ENCODE data around the gene BAG3. TPM values are rescaled to one million over a fixed set of nuclear protein-coding genes. Genes with fewer than 3 reads are reported as not detected.

The BAG3 gene
- total RNA-seq, 1 experiment from 2014 or later: 57.0 TPM

- ChIA-PET CTCF (no interaction called here), POLR2A (no interaction called here), RAD21 (ENCODE audit: low non-redundant PET in 1 of 2, low total read pairs in 2 of 2, uncharacterized antibody in 2 of 2, unreplicated experiment in 2 of 2) (no interaction called here)
- H3K79me2 ChIP-seq (ENCODE audit: insufficient read depth, low read length): peaks cover 76% of the 10 kb centered on the region
- peaks cover 37 to 71% of the 10 kb centered on the region in 2 experiments for H3K4me1 ChIP-seq (ENCODE audit: control insufficient read depth in 1 of 2, insufficient read depth in 2 of 2, low read length in 2 of 2)
- TF ChIP-seq EZH2 (IDR thresholded peaks at IDR 0.05): no peak
- no peak for TF ChIP-seq ZNF274 (IDR thresholded peaks at IDR 0.05; ENCODE audit: low read depth, low read length)
- no TSS peak for BruUV-seq (replicated peaks)
- H4K20me1 ChIP-seq (ENCODE audit: insufficient read depth): peaks cover 6% of the 10 kb centered on the region; the same call in 1 of the 2 replicates
- peaks cover 10 to 30% of the 10 kb centered on the region in 2 experiments; a peak in 3 of 4 replicates for H3K36me3 ChIP-seq (ENCODE audit: control insufficient read depth in 1 of 2, insufficient read depth in 2 of 2, low read length in 2 of 2)
- H2AFZ ChIP-seq (ENCODE audit: low read depth, low read length, poor library complexity, severe bottlenecking): no peak overlapping the region
- DNase-seq (ENCODE audit: low read depth, low spot score) (no peak), ATAC-seq (no peak)
- H3K9ac ChIP-seq (ENCODE audit: low read length): no peak overlapping the region
- H3K4me2 ChIP-seq (ENCODE audit: low read length): no peak overlapping the region
- H3K27ac ChIP-seq (ENCODE audit: low read depth, low read length): no peak overlapping the region
- H3K9me2 ChIP-seq (ENCODE audit: insufficient read depth): no peaks in the 10 kb centered on the region
- H3K9me3 ChIP-seq (ENCODE audit: control insufficient read depth in 1 of 2, insufficient read depth in 1 of 2, low read depth in 1 of 2, low read length in 2 of 2): no peaks in the 10 kb centered on the region
- H3K27me3 ChIP-seq (ENCODE audit: insufficient read depth, low read length): no peaks in the 10 kb centered on the region
- no peak overlapping the region for H3K4me3 ChIP-seq (replicated peaks in 1 of 2; ENCODE audit: low read depth in 1 of 2, low read length in 2 of 2)
- intact Hi-C loops (cut with micrococcal nuclease): no loop called here
Observed at GRCh38 chr10:119653916-119654315, 2.7 kb downstream of the BAG3 start.

DNA sequence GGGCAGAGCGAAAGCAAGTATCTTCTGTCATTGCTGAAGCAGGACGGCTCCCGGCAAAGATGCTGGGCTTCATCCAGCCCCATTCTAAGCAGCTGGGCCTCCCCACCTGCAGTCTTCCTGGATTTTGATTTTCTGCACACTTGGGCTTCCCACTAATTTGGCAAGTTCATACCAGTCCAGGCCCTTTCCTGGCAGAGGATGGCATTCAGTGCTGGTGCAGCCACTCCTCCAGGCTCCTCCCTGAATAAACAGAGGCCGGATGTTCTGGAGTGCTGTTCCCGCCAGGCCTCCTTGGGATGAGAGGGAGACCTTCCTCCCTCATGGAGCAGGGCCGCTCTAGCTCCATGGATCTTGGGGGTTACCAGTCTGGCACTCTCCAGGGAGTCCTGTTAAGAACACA is 3.4 kb downstream of the BAG3 start:
- Histone ChIP-seq H4K20me1 (ENCODE audit: insufficient read depth) (peaks cover 6% of the 10 kb centered on the region; the same call in 1 of the 2 replicates), H3K36me3 (ENCODE audit: control insufficient read depth in 1 of 2, insufficient read depth in 2 of 2, low read length in 2 of 2) (peaks cover 10 to 37% of the 10 kb centered on the region in 2 experiments; a peak in 3 of 4 replicates), H3K27ac (ENCODE audit: low read depth, low read length) (no peak overlapping the region), H3K27me3 (ENCODE audit: insufficient read depth, low read length) (no peaks in the 10 kb centered on the region), H3K9me3 (ENCODE audit: control insufficient read depth in 1 of 2, insufficient read depth in 1 of 2, low read depth in 1 of 2, low read length in 2 of 2) (no peaks in the 10 kb centered on the region), H3K4me3 (replicated peaks in 1 of 2; ENCODE audit: low read depth in 1 of 2, low read length in 2 of 2) (no peak overlapping the region), H3K9ac (ENCODE audit: low read length) (no peak overlapping the region), H3K4me2 (ENCODE audit: low read length) (no peak overlapping the region), H2AFZ (ENCODE audit: low read depth, low read length, poor library complexity, severe bottlenecking) (no peak overlapping the region), H3K79me2 (ENCODE audit: insufficient read depth, low read length) (peaks cover 82% of the 10 kb centered on the region), H3K4me1 (ENCODE audit: control insufficient read depth in 1 of 2, insufficient read depth in 2 of 2, low read length in 2 of 2) (peaks cover 37 to 77% of the 10 kb centered on the region in 2 experiments), H3K9me2 (ENCODE audit: insufficient read depth) (no peaks in the 10 kb centered on the region)
- no TSS peak for BruUV-seq (replicated peaks)
- ChIA-PET RAD21 (ENCODE audit: low non-redundant PET in 1 of 2, low total read pairs in 2 of 2, uncharacterized antibody in 2 of 2, unreplicated experiment in 2 of 2) (no interaction called here), POLR2A (no interaction called here), CTCF (no interaction called here)
- no peak for ATAC-seq
- intact Hi-C loops (cut with micrococcal nuclease): no loop called here
- no peak for DNase-seq (ENCODE audit: low read depth, low spot score)
- no peak for TF ChIP-seq RAD21 (IDR thresholded peaks at IDR 0.05; ENCODE audit: low read depth)
- TF ChIP-seq SRF (IDR thresholded peaks at IDR 0.05; ENCODE audit: low read depth): no peak
- TF ChIP-seq EZH2 (IDR thresholded peaks at IDR 0.05): no peak
- no peak for TF ChIP-seq ELF1 (IDR thresholded peaks at IDR 0.05; ENCODE audit: borderline replicate concordance, low read depth)
- no peak for TF ChIP-seq ZNF274 (IDR thresholded peaks at IDR 0.05; ENCODE audit: low read depth, low read length)
- TF ChIP-seq SIN3A (IDR thresholded peaks at IDR 0.05; ENCODE audit: low read depth): no peak
- TF ChIP-seq, protein P1, sequence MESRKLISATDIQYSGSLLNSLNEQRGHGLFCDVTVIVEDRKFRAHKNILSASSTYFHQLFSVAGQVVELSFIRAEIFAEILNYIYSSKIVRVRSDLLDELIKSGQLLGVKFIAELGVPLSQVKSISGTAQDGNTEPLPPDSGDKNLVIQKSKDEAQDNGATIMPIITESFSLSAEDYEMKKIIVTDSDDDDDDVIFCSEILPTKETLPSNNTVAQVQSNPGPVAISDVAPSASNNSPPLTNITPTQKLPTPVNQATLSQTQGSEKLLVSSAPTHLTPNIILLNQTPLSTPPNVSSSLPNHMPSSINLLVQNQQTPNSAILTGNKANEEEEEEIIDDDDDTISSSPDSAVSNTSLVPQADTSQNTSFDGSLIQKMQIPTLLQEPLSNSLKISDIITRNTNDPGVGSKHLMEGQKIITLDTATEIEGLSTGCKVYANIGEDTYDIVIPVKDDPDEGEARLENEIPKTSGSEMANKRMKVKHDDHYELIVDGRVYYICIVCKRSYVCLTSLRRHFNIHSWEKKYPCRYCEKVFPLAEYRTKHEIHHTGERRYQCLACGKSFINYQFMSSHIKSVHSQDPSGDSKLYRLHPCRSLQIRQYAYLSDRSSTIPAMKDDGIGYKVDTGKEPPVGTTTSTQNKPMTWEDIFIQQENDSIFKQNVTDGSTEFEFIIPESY (IDR thresholded peaks at IDR 0.05; ENCODE audit: extremely low read depth, insufficient replicate concordance, low read length): no peak
- no peak for TF ChIP-seq CBX3 (IDR thresholded peaks at IDR 0.05; ENCODE audit: low read depth)
- no peak for TF ChIP-seq FOSL1 (IDR thresholded peaks at IDR 0.05; ENCODE audit: low read depth)
- TF ChIP-seq JUND (IDR thresholded peaks at IDR 0.05): no peak
- no peak for TF ChIP-seq TCF7L2 (IDR thresholded peaks at IDR 0.05; ENCODE audit: borderline replicate concordance, extremely low read depth, insufficient read depth, insufficient read length)
- TF ChIP-seq ZFX (IDR thresholded peaks at IDR 0.05): no peak
- TF ChIP-seq POLR2AphosphoS5 (IDR thresholded peaks at IDR 0.05; ENCODE audit: low read depth, low read length): no peak
- no peak for TF ChIP-seq YY1 (IDR thresholded peaks at IDR 0.05; ENCODE audit: extremely low read depth, insufficient replicate concordance, low read depth, low read length)
